OCI-LY7 (cell line): ENCODE data around the gene CIAO2B. TPM values are rescaled to one million over a fixed set of nuclear protein-coding genes. Genes with fewer than 3 reads are reported as not detected.

Experiments
- BruUV-seq: library from RNA; stranded (reverse); fragments of 400-500 nt; replicated peaks from 2 replicates; lab custom pipeline; 2021; lab: Mats Ljungman, UMichigan
- CTCF ChIA-PET: fragments of 300-600 bp; sonication (Branson Sonifier 250); formaldehyde crosslinking; loops from one replicate; lab custom pipeline; 2022; ENCODE audit warnings: antibody characterized with exemption; ENCODE audit not compliant: unreplicated experiment; lab: Charles Lee
- POLR2A ChIA-PET: fragments of 300-600 bp; sonication (Branson Sonifier 250); formaldehyde crosslinking; loops from one replicate; lab custom pipeline; 2022; ENCODE audit warnings: antibody characterized with exemption; lab: Charles Lee
- DNase-seq: peaks from one replicate; pipeline ENCODE4 v3.0.0-alpha.2; 2015; ENCODE audit warnings: low spot score
- H2AFZ ChIP-seq: fragments of 200-600 bp; sonication (generic), shearing (Covaris generic); 2 replicates; pipeline ENCODE4 v1.6.1; 2014; ENCODE audit warnings: mild to moderate bottlenecking, antibody characterized with exemption, low read length, moderate library complexity
- H3K27ac ChIP-seq: fragments of 200-600 bp; sonication (generic); 2 replicates; pipeline ENCODE4 v1.5.1; 2014; ENCODE audit warnings: mixed run types, low read depth, mild to moderate bottlenecking, moderate library complexity, low read length, inconsistent platforms; ENCODE audit not compliant: poor library complexity, severe bottlenecking
- H3K36me3 ChIP-seq: fragments of 200-600 bp; sonication (generic); 2 replicates; pipeline ENCODE4 v1.6.1; 2014; ENCODE audit warnings: mild to moderate bottlenecking, antibody characterized with exemption, low read length, moderate library complexity, mixed read lengths; ENCODE audit not compliant: insufficient read depth
- H3K4me1 ChIP-seq: fragments of 200-600 bp; sonication (generic); 2 replicates; pipeline ENCODE4 v1.5.1; 2014; ENCODE audit warnings: mild to moderate bottlenecking, low read length; ENCODE audit not compliant: insufficient read depth, poor library complexity, severe bottlenecking
- H3K4me2 ChIP-seq: fragments of 200-600 bp; sonication (generic); 2 replicates; pipeline ENCODE4 v1.6.1; 2014; ENCODE audit warnings: mild to moderate bottlenecking, low read length
- H3K4me3 ChIP-seq: fragments of 200-600 bp; sonication (generic); 2 replicates; pipeline ENCODE4 v1.5.1; 2014; ENCODE audit warnings: mild to moderate bottlenecking, low read depth, low read length; ENCODE audit not compliant: poor library complexity, severe bottlenecking
- H3K79me2 ChIP-seq: fragments of 200-600 bp; sonication (generic); 2 replicates; pipeline ENCODE4 v1.6.1; 2016; ENCODE audit warnings: low read depth, mild to moderate bottlenecking, low read length, moderate library complexity, mixed read lengths; ENCODE audit not compliant: insufficient read depth
- H3K9me2 ChIP-seq: fragments of 200-600 bp; sonication (generic); 2 replicates; pipeline ENCODE4 v1.6.1; 2016; ENCODE audit warnings: mild to moderate bottlenecking, low read length, mixed read lengths; ENCODE audit not compliant: insufficient read depth
- H3K9me3 ChIP-seq: fragments of 200-600 bp; sonication (generic); 2 replicates; pipeline ENCODE4 v1.6.1; 2014; ENCODE audit warnings: mild to moderate bottlenecking, mixed run types, low read length, mixed read lengths
- H4K20me1 ChIP-seq: fragments of 200-600 bp; sonication (generic); 2 replicates; pipeline ENCODE4 v1.6.1; 2014; ENCODE audit warnings: mild to moderate bottlenecking, antibody characterized with exemption, low read length, moderate library complexity, mixed read lengths; ENCODE audit not compliant: insufficient read depth
- EZH2phosphoT487 ChIP-seq: fragments of 200-600 bp; sonication (generic); IDR thresholded peaks from 2 replicates; pipeline ENCODE4 v1.6.1; 2018; ENCODE audit warnings: low read depth, borderline replicate concordance, mild to moderate bottlenecking, mixed run types, antibody characterized with exemption, low read length, moderate library complexity, mixed read lengths
- intact Hi-C: fragments of 100-400 bp; cut with micrococcal nuclease; formaldehyde crosslinking; loops from one replicate; pipeline ENCODE4 v1.10.0; 2022; ENCODE audit not compliant: unreplicated experiment
- total RNA-seq, 2 experiments: library from RNA; depleted of rRNA in 1 of 2; stranded (reverse); fragments of >200 nt in 1 of 2; shearing (Covaris generic) in 1 of 2; gene quantifications; 2 replicates each; pipeline ENCODE4 v1.2.3, GENCODE V29; 2014 to 2022
- TF ChIP-seq, protein P1 (sequence below): fragments of 200-600 bp; sonication (generic); conservative IDR thresholded peaks from 2 replicates; pipeline ENCODE4 v1.5.1; 2014; ENCODE audit warnings: mild to moderate bottlenecking, antibody characterized with exemption, low read length, moderate library complexity, mixed read lengths

Gene CIAO2B
- total RNA-seq, 2 experiments from 2014 or later, result 76.4 to 133 TPM

DNA sequence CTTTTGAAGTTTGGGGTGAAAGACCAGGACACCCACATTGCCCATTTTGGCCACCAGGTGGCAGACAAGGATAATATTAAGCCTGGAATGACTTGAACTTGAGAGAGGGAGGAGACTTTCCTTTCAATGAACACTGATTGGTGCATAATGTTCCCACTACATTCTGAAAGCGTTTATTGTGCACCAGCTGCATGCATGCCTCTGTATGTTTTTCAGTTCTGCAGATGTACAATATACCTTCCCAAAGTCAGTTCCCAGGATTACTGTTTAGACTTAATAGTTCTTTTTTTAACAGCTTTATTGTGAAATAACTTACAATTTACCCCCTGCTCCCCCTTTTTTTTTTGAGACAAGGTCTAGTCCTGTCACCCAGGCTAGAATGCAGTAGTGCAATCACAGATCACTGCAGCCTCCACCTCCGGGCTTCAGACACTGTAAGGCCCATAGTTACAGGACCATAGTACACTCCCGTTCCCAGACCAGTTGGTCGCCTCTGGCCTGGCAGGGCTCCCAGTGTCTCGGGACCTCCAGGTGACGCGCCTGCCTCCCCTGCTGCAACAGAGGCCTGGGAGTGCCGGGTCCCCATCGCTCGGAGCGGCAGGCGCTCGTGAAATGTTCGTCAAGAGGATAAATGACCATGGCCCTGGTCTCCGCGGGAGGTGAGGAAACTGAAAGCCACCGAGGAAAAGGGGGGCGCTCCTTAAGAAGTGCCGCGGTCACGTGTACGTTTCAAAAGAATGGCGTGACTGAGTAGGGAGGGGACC lies 13.3 kb upstream of the CIAO2B start:
- Histone ChIP-seq H3K4me2 (peak overlapping the region; percentile 66), H3K9me3 (no peaks in the 10 kb centered on the region), H3K27ac (no peak overlapping the region), H3K36me3 (no peaks in the 10 kb centered on the region), H3K79me2 (no peaks in the 10 kb centered on the region), H3K9me2 (no peaks in the 10 kb centered on the region), H4K20me1 (no peaks in the 10 kb centered on the region), H2AFZ (peak overlapping the region; percentile 54; the same call in 1 of the 2 replicates), H3K4me1 (peaks cover 5% of the 10 kb centered on the region), H3K4me3 (peak overlapping the region; percentile 48)
- intact Hi-C loops, result no loop called here
- BruUV-seq, result no TSS peak
- CTCF ChIA-PET, result no interaction called here
- POLR2A ChIA-PET, result no interaction called here
- peak; percentile 84 for DNase-seq
- TF ChIP-seq, protein P1, sequence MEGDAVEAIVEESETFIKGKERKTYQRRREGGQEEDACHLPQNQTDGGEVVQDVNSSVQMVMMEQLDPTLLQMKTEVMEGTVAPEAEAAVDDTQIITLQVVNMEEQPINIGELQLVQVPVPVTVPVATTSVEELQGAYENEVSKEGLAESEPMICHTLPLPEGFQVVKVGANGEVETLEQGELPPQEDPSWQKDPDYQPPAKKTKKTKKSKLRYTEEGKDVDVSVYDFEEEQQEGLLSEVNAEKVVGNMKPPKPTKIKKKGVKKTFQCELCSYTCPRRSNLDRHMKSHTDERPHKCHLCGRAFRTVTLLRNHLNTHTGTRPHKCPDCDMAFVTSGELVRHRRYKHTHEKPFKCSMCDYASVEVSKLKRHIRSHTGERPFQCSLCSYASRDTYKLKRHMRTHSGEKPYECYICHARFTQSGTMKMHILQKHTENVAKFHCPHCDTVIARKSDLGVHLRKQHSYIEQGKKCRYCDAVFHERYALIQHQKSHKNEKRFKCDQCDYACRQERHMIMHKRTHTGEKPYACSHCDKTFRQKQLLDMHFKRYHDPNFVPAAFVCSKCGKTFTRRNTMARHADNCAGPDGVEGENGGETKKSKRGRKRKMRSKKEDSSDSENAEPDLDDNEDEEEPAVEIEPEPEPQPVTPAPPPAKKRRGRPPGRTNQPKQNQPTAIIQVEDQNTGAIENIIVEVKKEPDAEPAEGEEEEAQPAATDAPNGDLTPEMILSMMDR, result peak; percentile 91
- no peak for TF ChIP-seq EZH2phosphoT487

DNA sequence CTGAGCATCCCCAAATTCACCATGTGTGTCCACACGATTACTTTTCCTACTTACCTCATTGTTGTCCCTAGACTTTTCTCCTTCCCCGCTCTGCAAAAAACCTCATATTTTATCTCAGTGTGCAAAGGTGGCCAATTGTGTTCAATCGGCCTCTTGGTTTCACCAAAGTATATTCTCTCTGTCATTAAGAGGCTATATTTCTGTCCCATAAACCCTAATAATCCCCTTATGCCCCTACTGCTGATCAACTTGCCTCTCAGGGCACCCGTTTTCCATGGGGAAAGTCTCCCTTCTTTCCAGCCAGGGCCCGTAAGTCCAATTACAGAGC lies 12.7 kb upstream of the CIAO2B start:
- POLR2A ChIA-PET, result no interaction called here

More for the DNA sequence above, 12.7 kb upstream of the CIAO2B start:
- no peaks in the 10 kb centered on the region for H3K9me2 ChIP-seq
- intact Hi-C loops, result no loop called here
- BruUV-seq, result no TSS peak
- H4K20me1 ChIP-seq, result no peaks in the 10 kb centered on the region
- no peaks in the 10 kb centered on the region for H3K9me3 ChIP-seq
- peaks cover 5% of the 10 kb centered on the region for H3K4me1 ChIP-seq
- no peak overlapping the region for H3K4me3 ChIP-seq
- H3K27ac ChIP-seq, result no peak overlapping the region
- no peak overlapping the region for H2AFZ ChIP-seq
- H3K4me2 ChIP-seq, result no peak overlapping the region
- peaks cover 3% of the 10 kb centered on the region; the same call in 1 of the 2 replicates for H3K36me3 ChIP-seq
- no peaks in the 10 kb centered on the region for H3K79me2 ChIP-seq
- CTCF ChIA-PET, result no interaction called here
- TF ChIP-seq, protein P1, result no peak
- TF ChIP-seq EZH2phosphoT487, result no peak
- DNase-seq, result no peak
